ENCODE measurements around the gene PERP. TPM values are rescaled to one million over a fixed set of nuclear protein-coding genes. Genes with fewer than 3 reads are reported as not detected.
"Not testable (repeated sequence)": the region's sequence is repeated elsewhere in the genome, so short reads cannot be mapped to it uniquely, and the experiment has no call there.

PERP gene
- polyA plus RNA-seq (ENCODE audit: insufficient read length in 10 of 10) = 10 to 100 TPM in 2 of 10 donors, 1 to 10 TPM in 4, under 1 TPM in 4; 0.56 to 50.7 (median 1.1) TPM
- long read RNA-seq, donor 1 = 0 reads
- long read RNA-seq, donor 2 = 0 reads
- long read RNA-seq, donor 3 = 0 reads
- long read RNA-seq, donor 4, full-length matches to known transcripts = 2 of 2 reads
- long read RNA-seq, donor 4, partial matches to known transcripts = 0 of 2 reads
- long read RNA-seq, donor 4, other reads (novel, unspliced or antisense) = 0 of 2 reads
- long read RNA-seq, donor 5, full-length matches to known transcripts = 1 of 1 reads
- long read RNA-seq, donor 5, partial matches to known transcripts = 0 of 1 reads
- long read RNA-seq, donor 5, other reads (novel, unspliced or antisense) = 0 of 1 reads
- long read RNA-seq, donor 6, full-length matches to known transcripts = 3 of 3 reads
- long read RNA-seq, donor 6, partial matches to known transcripts = 0 of 3 reads
- long read RNA-seq, donor 6, other reads (novel, unspliced or antisense) = 0 of 3 reads
- long read RNA-seq, donor 7 = 0 reads
- long read RNA-seq, donor 8, full-length matches to known transcripts = 36 of 36 reads
- long read RNA-seq, donor 8, partial matches to known transcripts = 0 of 36 reads
- long read RNA-seq, donor 8, other reads (novel, unspliced or antisense) = 0 of 36 reads
- long read RNA-seq, donor 9 = 0 reads

DNA sequence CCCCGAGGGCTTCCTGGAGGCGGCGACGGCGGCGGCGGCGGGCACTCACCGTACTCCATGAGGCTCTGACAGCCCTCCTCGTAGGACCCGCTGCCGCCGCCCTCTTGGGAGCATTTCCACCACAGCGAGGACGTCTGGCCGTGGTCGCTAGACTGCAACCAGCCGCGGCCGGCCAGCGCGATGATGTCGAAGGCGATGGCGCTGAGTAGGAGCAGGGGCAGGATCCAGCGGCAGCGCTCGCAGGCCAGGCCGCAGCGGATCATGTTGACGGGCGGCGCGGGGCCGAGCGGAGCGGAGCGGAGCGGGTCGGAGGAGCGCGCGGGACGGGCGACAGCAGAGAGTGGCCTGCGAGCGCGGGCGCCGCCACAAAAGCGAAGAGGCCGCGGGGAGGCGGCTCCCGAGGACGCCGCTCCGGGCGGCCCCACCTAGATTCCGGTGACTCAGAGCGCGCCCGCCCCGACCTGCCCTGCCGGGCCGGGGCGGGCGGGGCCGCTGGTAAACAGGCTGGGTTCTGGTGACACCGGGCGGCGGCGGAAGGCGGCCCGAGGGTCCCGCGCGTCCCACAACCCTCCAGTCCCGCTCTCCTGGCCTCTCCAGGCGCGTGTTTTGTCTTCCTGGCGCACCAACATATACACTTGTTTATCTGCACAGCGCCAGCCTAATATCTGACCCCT lies at the start of gene PERP:
Gene PERP, minus strand, starts transcription at position 342 of the 674 bp plus-strand sequence. Its CDS starts 79 bp downstream, at position 263.
- DNase-seq = peak in 2 of 3 donors; percentile 36 to 73

DNA sequence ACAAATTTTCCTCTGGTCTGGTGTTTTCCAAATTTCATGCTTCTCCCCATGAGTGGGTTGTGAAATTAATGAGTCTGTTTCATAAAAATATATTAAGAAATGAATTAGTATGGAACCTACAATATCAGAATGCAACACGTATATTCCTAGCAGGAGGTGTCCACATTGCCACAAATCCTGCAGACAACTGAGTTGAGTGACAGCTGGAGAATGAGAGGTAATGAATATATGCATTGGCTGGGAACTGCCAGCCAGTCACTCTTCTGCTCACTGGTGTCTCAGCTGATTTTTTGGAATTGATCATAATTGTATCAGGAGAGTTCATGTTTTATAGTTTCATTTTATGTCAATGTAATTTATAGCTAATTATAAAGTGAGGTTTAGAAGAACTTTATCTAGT lies 48.2 kb upstream of the PERP start:
- DNase-seq = no peak

DNA sequence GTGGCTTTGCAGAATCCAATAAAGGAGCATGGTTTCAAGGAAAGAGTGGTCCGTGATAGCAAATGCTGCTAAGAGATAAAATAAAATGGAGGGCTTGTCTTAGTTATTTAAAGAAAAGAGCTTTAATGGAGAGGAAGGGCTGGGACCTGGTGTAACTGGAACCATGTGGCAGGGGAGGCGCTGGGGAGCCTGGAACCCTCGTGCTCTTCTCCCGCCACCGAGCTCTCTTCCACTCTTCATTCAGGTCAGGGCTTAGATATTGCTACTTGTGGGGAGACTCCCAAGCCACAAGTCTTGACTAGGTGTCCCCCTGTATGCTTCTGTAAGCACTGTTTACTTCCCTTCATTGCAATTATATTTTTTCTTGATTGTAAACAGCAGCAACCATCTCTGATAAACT lies 39.3 kb upstream of the PERP start:
- no peak for DNase-seq

DNA sequence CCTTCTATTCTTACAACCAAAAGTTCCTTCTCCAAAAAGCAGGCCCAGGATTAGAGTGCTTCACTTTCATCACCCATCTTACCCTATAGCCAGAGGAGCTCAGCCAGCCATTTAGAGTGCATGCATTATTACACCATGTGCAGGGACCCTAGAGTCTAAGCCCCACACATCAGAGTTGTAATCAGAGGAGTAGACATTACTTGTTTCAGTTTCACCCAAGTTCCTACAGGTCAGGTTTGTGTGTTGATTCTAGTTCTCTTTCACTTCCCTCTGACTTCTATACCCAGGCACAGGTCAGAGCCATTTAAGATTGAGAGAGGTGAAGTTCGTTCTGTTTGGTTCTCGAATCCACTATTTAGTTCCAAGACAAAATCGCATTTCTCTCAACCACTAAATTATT lies 38.2 kb upstream of the PERP start:
- no peak for DNase-seq

DNA sequence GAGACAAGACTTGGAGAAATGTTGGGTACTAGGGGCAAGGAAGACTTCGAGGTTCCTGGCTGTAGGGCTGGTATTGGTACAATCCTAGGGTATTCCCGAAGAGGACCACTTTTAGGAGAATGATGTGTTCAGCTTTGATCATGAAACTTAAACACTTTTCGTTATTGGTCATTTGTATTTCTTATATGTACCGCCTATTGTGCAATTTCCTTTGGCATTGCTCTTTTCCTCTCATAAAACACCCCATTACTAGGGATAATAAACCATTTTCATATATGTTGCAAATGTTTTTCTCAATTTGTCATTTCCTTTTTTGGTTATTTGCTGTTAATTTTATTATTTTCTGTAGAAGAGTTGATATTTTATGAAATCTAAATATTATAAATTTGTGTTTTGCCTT lies 35.6 kb upstream of the PERP start:
- no peak for DNase-seq

DNA sequence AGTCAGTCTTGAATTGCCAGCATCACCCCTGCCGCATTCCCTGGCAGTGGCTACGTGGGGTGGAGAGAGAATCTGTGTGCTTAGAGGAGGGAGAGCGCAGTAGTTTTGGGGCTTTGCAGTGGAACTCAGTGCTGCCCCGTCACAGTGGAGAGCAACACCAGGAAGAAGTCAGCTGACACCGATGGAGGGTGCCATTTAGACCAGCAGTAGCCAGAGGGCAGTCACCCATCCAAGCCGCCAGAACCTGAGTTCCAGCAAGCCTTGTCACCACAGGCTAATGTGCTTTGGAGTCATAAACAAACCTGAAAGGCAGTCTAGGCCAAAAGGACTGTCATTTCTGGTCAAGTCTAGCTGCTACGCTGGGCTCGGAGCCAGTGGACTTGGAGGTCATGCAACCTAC lies 22.0 kb upstream of the PERP start:
- no peak for DNase-seq

DNA sequence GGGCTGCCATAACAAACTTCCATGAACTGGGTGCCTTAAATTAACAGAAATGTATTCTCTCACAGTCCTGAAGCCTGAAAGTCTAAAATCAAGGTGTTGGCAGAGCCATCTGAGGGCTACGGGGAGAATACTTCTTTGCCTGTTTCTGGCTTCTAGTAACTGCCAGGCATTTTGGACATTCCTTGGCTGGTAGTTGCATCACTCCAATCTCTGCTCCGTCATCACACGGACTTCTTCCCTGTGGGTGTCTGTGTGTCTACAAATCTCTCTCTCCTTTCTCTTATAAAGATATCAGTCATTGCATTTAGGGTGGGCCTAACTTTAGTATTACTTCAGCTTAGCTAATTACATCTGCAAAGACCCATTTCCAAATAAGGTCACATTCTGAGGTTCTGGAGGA lies 20.9 kb upstream of the PERP start:
- no peak for DNase-seq

DNA sequence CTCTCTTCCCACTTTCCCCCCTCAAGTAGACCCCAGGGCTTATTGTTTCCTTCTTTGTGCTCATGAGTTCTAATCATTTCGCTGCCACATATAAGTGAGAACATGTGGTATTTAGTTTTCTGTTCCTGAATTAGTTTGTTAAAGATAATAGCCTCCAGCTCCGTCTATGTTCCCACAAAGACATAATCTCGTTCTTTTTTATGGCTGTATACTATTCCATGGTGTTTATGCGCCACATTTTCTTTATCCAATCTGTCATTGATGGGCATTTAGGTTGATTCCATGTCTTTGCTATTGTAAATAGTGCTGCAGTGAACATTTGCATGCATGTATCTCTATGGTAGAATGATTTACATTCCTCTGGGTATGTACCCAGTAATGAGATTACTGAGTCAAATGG lies 16.9 kb upstream of the PERP start:
- no peak for DNase-seq

DNA sequence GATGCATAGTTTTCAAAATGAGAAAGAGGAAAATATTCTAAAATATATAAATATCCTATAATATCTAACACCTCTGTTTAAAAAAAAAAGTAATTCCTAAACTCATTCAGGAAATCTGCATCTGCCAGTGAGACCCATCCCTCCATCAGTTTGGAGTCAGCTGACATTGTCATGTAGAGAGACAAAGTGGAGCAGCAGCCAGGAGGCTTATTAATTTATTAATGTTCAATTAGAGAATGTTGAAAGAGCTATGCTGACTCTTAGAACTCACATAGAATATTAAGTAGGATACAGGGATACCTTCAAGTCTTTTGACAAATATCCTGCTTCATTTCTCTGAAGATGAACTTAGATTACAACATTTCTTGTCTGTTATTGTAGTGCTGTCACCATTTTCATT lies 12.8 kb upstream of the PERP start:
- no peak for DNase-seq

DNA sequence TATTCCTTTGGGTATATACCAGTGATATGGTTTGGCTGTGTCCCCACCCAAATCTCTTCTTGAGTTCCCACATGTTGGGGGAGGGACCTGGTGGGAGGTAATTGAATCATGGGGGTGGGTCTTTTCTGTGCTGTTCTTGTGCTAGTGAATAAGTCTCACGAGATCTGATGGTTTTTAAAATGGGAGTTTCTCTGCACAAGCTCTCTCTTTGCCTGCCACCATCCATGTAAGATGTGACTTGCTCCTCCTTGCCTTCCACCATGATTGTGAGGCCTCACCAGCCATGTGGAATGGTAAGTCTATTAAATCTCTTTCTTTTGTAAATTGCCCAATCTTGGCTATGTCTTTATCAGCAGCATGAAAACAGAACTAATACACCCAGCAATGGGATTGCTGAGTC lies 12.0 kb upstream of the PERP start:
- not testable (repeated sequence) for DNase-seq

DNA sequence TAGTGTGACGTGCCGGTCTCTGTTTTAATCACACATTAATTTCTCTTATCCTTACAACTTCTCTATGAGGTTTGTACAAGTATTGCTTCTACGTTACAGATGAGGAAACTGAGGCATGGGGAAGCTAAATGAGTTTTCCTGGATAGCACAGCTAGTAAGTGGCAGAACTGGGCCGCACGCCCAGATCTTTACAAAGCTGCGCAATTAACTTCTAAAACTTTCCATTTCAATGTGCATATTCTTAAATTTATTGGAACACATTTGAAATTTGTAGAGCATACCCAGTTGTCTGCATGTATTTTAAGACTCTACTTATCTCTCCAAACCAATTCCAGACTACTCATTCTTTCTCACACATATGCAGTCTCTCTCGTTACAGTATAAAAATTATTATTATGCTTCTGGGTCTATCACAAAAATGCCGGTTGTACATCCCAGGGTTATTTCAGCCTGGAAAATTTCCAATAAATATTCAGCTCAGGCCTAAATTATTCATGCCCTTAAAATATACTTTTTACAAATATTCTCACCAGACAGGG lies 10.2 kb upstream of the PERP start:
- no peak for DNase-seq

DNA sequence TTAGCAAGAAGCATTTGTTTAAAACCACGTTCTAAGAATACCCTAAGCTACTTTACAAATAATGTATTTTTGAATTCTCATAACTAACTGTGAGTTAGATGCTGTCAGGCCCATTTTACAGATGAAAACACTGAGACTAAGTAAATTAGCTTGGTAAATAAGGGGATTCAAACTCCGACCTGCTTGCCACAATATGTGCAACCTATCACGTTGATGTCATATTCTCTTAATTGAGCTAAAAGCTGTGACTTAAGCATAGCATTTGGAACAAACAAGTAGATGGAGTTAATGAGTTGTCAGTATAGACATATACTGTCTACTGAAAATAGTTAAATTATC lies 9.4 kb upstream of the PERP start:
- DNase-seq = no peak

DNA sequence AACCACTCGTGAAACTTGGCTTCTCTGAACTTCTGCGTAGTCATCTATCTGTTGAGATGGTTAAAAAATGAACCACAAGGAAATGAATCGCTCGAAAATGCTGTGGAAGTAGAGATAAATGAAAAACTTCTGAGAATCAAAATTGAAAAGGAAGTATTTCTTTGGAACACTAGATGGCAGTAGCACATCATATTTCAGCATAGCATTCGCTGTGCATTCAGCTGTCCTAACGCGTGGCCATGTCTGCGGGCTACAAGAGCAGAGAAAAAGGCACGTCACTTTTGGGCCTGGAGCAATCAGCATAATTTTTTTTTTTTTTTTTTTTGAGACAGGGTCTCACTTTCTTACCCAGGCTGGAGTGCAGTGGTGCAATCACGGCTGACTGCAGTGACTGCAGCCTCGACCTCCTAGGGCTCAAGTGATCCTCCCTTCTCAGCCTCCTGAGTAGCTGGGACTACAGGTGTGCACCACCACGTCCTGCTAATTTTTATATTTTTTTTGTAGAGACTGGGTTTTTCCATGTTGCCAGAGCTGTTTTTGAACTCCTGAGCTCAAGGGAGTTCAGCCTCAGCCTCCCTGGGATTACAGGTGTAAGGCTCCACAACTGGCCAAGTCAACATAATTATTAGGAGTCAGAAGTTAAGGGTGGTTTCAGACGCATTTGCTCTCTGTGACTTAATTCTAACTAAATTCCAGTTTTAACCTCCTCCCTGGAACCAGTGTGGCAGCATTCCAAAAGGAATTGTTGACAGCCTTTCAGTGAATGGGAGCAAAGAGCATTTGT lies 8.8 kb upstream of the PERP start:
- peak; percentile 62 to 81 (median 75) for DNase-seq

DNA sequence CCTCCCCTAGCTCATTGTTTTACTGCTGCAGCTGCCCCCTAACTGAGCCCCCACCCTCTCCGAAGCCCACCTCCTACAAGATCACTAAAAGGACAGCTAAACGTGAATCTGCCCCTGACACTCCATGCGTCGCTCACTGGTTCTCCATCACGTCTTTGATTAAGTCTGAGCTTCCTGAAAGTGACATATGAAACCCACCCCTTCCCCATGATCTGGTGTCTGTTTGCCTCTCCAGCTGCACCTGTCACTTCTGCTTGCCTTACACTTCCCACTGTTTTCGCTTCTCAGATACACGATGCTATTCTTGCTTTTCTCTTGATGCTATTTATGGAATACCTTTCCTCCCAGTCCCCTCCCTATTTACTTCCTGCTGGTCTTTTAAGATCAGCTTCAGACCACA lies 8.0 kb upstream of the PERP start:
- DNase-seq = no peak

DNA sequence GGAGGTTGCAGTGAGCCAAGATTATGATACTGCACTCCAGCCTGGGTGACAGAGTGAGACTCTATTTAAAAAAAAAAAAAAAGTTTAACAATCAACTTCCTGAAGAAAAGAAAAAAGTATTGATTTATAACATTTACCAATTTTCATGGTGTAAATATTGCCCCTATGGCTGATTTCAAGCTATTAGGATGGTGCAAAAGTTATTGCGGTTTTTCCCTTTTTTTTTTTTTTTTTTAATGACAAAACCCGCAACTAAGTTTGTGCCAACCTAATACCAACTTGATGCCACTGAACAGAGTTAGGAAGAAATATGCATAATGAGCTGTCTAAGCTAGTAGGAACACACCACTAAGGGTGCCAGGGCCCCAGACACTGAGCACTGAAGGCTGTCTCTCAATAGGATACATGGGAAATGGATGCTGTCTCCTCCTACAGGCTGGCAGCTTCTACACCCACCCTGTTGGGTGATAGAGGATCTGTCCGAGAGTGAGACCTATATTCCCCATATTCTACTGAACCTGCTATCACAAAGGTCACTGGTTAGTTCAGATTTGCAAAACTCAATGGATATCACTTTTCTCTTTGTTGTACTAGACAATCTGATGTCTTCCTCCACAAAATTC lies 6.5 kb upstream of the PERP start:
- DNase-seq = no peak

DNA sequence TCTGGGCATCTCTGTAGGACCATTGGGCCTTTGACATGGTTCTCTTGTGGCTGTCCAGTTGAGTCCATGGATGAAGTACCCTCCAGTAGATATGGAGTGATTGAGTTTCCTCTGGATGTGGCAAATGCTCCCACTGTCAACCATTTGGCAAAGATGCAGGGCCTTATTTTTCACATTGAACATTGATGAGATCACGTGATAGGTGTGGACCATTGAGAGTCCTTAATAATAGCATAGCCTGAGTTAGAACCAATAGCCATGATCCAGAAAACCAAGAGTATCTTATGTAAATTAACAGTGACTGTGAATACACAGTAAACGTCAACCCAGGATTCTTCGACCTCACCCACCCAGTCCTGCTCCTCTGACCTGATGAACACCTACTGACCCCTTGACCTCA lies 3.0 kb upstream of the PERP start:
- DNase-seq = no peak

DNA sequence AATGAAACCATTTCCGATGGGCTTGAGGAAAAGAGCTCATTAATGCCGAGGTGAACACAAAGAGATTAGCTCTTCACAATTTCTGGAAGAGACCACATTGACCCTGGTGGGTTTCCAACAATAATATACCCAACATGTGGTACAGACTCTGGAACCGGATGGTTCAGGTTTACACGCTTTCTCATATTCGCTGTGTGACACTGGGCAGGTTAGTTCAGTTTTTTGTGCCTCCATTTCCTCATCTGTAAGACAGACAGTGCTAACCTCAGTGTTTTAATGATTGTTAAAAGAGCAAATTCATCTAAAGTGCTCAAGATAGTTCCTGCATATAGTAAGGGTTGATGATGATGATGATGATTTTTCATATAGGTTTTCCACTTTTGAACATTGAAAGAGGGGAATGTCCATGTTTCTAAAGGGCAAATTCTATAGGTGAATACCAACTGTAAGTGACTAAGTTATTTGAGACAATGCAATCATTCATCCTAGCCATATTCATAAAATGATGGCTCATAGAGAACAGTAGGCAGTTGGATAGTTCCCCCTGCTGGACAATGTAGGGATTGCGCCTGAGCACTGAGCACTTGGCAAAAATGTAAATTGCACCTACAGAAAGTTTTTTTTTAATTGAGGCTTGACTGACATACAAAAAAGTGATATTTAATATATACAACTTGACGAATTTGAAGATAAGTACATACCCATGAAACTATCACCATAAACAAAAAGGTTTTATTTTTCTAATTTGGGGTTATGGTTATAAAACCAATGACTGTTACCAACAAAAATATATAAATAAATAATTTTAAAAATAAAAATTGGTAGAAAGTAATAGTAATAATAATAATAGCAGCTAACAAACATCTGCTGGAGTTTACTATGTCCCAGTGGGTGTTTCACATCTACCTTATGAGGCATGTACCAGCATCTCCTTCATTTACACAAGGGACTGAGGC lies 2.1 kb upstream of the PERP start:
- peak; percentile 47 to 76 (median 68) for DNase-seq

DNA sequence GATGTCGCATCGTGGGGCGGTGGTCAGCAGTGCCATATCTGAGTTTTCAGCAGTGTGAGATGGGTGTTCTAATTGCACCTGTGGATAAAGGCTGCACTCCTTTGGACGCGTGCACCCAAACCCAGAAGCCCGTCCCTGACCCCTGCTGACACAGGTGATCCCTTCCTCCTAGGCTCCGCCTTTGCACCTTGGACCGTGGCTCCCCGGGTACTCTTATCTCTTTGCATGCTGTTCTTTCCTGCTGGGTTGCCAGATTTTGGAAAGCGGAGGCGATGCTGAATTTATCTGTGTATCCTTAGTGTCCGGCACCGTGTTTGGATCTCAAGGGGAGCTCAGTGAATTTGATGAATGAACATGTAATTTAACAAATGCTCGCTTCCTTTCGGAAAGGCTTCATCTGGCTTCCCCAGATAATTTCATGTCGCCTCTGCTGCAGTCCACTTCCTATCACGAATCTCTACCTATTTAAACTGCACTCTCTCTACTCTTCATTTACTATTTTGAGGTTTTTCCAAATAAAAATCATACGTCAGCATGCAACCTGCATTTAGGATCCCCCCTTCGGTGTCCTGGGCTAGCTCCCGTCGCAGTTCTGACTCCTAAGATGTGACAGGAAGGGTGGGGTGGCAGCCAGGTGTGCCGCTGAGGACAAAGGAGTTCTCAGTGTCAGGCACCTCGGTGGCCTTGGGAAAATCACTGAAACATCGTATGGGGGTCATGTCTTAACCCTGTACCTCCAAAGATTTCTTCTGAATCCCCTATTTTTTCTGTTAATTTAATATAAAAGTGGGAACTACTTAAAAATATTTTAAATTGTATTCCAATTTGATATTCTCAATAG lies 753 bp upstream of the PERP start:
- DNase-seq = no peak

DNA sequence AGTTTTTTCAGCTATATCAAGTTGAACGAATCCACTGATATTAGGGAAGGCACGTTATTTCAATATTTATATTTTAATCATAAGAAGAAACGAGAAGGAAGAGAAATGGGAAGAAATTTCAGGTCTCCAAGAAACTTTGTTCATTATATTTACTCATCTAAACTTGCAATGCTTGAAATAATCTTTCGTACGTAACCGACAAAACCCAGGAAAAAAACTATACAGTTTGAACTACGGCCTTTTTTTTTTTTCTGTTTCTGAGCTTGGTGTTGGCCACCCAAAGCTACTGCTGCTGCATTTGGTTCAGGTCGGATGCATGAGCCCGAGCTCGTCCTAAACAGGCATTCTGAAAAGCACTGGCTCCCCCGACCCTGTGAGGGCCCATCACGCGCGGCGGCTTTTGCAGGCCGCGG lies 548 bp downstream of the PERP start:
- DNase-seq = peak in 1 of 3 donors; percentile 8
